OCI-LY7 (cell line): ENCODE measurements around the gene HK2. TPM values are rescaled to one million over a fixed set of nuclear protein-coding genes. Genes with fewer than 3 reads are reported as not detected.

Experiments
- BruUV-seq: library from RNA; stranded (reverse); fragments of 400-500 nt; replicated peaks from 2 replicates; lab custom pipeline; 2021; lab: Mats Ljungman, UMichigan
- CTCF ChIA-PET: fragments of 300-600 bp; sonication (Branson Sonifier 250); formaldehyde crosslinking; loops from one replicate; lab custom pipeline; 2022; ENCODE audit warnings: antibody characterized with exemption; ENCODE audit not compliant: unreplicated experiment; lab: Charles Lee
- POLR2A ChIA-PET: fragments of 300-600 bp; sonication (Branson Sonifier 250); formaldehyde crosslinking; loops from one replicate; lab custom pipeline; 2022; ENCODE audit warnings: antibody characterized with exemption; lab: Charles Lee
- DNase-seq: peaks from one replicate; pipeline ENCODE4 v3.0.0-alpha.2; 2015; ENCODE audit warnings: low spot score
- H2AFZ ChIP-seq: fragments of 200-600 bp; sonication (generic), shearing (Covaris generic); 2 replicates; pipeline ENCODE4 v1.6.1; 2014; ENCODE audit warnings: mild to moderate bottlenecking, antibody characterized with exemption, low read length, moderate library complexity
- H3K27ac ChIP-seq: fragments of 200-600 bp; sonication (generic); 2 replicates; pipeline ENCODE4 v1.5.1; 2014; ENCODE audit warnings: mixed run types, low read depth, mild to moderate bottlenecking, moderate library complexity, low read length, inconsistent platforms; ENCODE audit not compliant: poor library complexity, severe bottlenecking
- H3K36me3 ChIP-seq: fragments of 200-600 bp; sonication (generic); 2 replicates; pipeline ENCODE4 v1.6.1; 2014; ENCODE audit warnings: mild to moderate bottlenecking, antibody characterized with exemption, low read length, moderate library complexity, mixed read lengths; ENCODE audit not compliant: insufficient read depth
- H3K4me1 ChIP-seq: fragments of 200-600 bp; sonication (generic); 2 replicates; pipeline ENCODE4 v1.5.1; 2014; ENCODE audit warnings: mild to moderate bottlenecking, low read length; ENCODE audit not compliant: insufficient read depth, poor library complexity, severe bottlenecking
- H3K4me2 ChIP-seq: fragments of 200-600 bp; sonication (generic); 2 replicates; pipeline ENCODE4 v1.6.1; 2014; ENCODE audit warnings: mild to moderate bottlenecking, low read length
- H3K4me3 ChIP-seq: fragments of 200-600 bp; sonication (generic); 2 replicates; pipeline ENCODE4 v1.5.1; 2014; ENCODE audit warnings: mild to moderate bottlenecking, low read depth, low read length; ENCODE audit not compliant: poor library complexity, severe bottlenecking
- H3K79me2 ChIP-seq: fragments of 200-600 bp; sonication (generic); 2 replicates; pipeline ENCODE4 v1.6.1; 2016; ENCODE audit warnings: low read depth, mild to moderate bottlenecking, low read length, moderate library complexity, mixed read lengths; ENCODE audit not compliant: insufficient read depth
- H3K9me2 ChIP-seq: fragments of 200-600 bp; sonication (generic); 2 replicates; pipeline ENCODE4 v1.6.1; 2016; ENCODE audit warnings: mild to moderate bottlenecking, low read length, mixed read lengths; ENCODE audit not compliant: insufficient read depth
- H3K9me3 ChIP-seq: fragments of 200-600 bp; sonication (generic); 2 replicates; pipeline ENCODE4 v1.6.1; 2014; ENCODE audit warnings: mild to moderate bottlenecking, mixed run types, low read length, mixed read lengths
- H4K20me1 ChIP-seq: fragments of 200-600 bp; sonication (generic); 2 replicates; pipeline ENCODE4 v1.6.1; 2014; ENCODE audit warnings: mild to moderate bottlenecking, antibody characterized with exemption, low read length, moderate library complexity, mixed read lengths; ENCODE audit not compliant: insufficient read depth
- CTCF ChIP-seq: fragments of 200-600 bp; sonication (generic); conservative IDR thresholded peaks from 2 replicates; pipeline ENCODE4 v1.5.1; 2014; ENCODE audit warnings: mild to moderate bottlenecking, antibody characterized with exemption, low read length, moderate library complexity, mixed read lengths
- EZH2phosphoT487 ChIP-seq: fragments of 200-600 bp; sonication (generic); IDR thresholded peaks from 2 replicates; pipeline ENCODE4 v1.6.1; 2018; ENCODE audit warnings: low read depth, borderline replicate concordance, mild to moderate bottlenecking, mixed run types, antibody characterized with exemption, low read length, moderate library complexity, mixed read lengths
- intact Hi-C: fragments of 100-400 bp; cut with micrococcal nuclease; formaldehyde crosslinking; loops from one replicate; pipeline ENCODE4 v1.10.0; 2022; ENCODE audit not compliant: unreplicated experiment
- total RNA-seq, 2 experiments: library from RNA; depleted of rRNA in 1 of 2; stranded (reverse); fragments of >200 nt in 1 of 2; shearing (Covaris generic) in 1 of 2; gene quantifications; 2 replicates each; pipeline ENCODE4 v1.2.3, GENCODE V29; 2014 to 2022

HK2 gene
- total RNA-seq, 2 experiments from 2014 or later: 8.6 to 50.5 TPM

- no peaks in the 10 kb centered on the region for H3K4me1 ChIP-seq
- H3K79me2 ChIP-seq: no peaks in the 10 kb centered on the region
- H2AFZ ChIP-seq: no peak overlapping the region
- POLR2A ChIA-PET: interaction anchor here (0.6 kb wide), 1 partner anchor 738 kb away, joined by 3 read pairs; no protein-coding TSS in a partner anchor
- no peak overlapping the region for H3K27ac ChIP-seq
- H4K20me1 ChIP-seq: no peaks in the 10 kb centered on the region
- no peak overlapping the region for H3K4me3 ChIP-seq
- H3K9me2 ChIP-seq: no peaks in the 10 kb centered on the region
- no peak for DNase-seq
- intact Hi-C loops: no loop called here
- no peaks in the 10 kb centered on the region for H3K9me3 ChIP-seq
- CTCF ChIA-PET: no interaction called here
- H3K4me2 ChIP-seq: no peak overlapping the region
- no TSS peak for BruUV-seq
- no peaks in the 10 kb centered on the region for H3K36me3 ChIP-seq
- TF ChIP-seq EZH2phosphoT487 (no peak), CTCF (no peak)
Observed at GRCh38 chr2:74822771-74823566, 11.0 kb upstream of the HK2 start.

DNA sequence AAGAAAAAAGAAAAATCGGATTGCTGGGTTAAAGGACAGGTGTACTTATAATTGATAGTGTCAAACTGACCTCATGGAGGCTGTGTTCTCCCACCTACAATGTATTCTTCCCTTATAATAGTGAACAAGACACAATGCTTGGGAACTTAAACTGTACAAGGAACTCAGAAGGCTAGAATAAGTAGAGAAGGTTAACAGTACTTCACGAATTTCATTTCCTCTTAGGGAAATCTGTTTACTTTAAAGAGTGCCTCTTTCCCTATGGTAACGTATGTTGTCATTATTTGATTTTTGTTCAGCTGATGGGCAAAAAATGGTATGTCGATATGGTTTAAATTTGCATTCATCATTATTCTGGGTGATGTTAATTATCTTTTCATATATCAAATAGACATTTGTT lies 9.2 kb upstream of the HK2 start:
- no peak for DNase-seq
- ChIA-PET CTCF (no interaction called here), POLR2A (no interaction called here)
- intact Hi-C loops: no loop called here
- no TSS peak for BruUV-seq
- Histone ChIP-seq H2AFZ (no peak overlapping the region), H3K9me2 (no peaks in the 10 kb centered on the region), H3K9me3 (no peaks in the 10 kb centered on the region), H4K20me1 (no peaks in the 10 kb centered on the region), H3K4me3 (no peak overlapping the region), H3K4me2 (no peak overlapping the region), H3K4me1 (no peaks in the 10 kb centered on the region), H3K27ac (no peak overlapping the region), H3K36me3 (no peaks in the 10 kb centered on the region), H3K79me2 (no peaks in the 10 kb centered on the region)
- TF ChIP-seq CTCF (no peak), EZH2phosphoT487 (no peak)

DNA sequence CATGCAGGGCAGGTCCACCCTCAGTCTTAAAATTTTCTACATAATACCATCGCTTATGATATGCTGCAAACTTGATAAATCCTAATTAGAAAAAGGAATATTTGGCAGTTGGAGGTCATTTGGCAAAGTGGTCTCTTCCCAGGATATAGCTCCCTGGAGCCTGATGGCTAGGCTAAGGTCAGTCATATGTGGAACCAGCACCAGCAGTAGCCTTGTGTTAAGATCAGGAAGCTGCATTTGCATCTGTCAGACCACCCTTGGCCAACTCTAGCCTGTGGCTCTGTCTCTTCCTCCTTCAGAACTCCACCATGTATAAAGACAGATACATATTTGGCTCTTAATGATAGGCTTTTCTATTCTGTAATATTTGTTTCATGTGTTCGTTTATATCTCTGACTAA lies 5.4 kb upstream of the HK2 start:
- Histone ChIP-seq H2AFZ (no peak overlapping the region), H3K4me2 (no peak overlapping the region), H3K27ac (no peak overlapping the region), H3K36me3 (no peaks in the 10 kb centered on the region), H3K9me3 (no peaks in the 10 kb centered on the region), H3K4me1 (peaks cover 10% of the 10 kb centered on the region), H3K9me2 (no peaks in the 10 kb centered on the region), H3K4me3 (no peak overlapping the region), H3K79me2 (no peaks in the 10 kb centered on the region), H4K20me1 (0 out of 2 replicates have a peak, but pooled peaks cover 6% of the 10 kb centered on the region)
- ChIA-PET CTCF (no interaction called here), POLR2A (interaction anchor here (1.0 kb wide), 1 partner anchor 179 kb away, joined by 3 read pairs; no protein-coding TSS in a partner anchor)
- DNase-seq: no peak
- no peak for TF ChIP-seq CTCF
- no peak for TF ChIP-seq EZH2phosphoT487
- BruUV-seq: no TSS peak
- intact Hi-C loops: no loop called here
